OCI-LY1 (cell line): ENCODE results near the gene LIN9.

Source experiments
- EZH2 ChIP-seq: fragments of 200-600 bp; sonication (generic), shearing (Covaris generic); IDR thresholded peaks from 2 replicates; pipeline ENCODE4 v1.8.0; 2017; ENCODE audit warnings: borderline replicate concordance, mixed run types, mild to moderate bottlenecking, antibody characterized with exemption, low read length, moderate library complexity, mixed read lengths
- TF ChIP-seq, protein P1 (sequence below): fragments of 200-600 bp; sonication (generic), shearing (Covaris generic); IDR thresholded peaks from 2 replicates; pipeline ENCODE4 v1.5.1; 2017; ENCODE audit warnings: mild to moderate bottlenecking, antibody characterized with exemption, low read length, moderate library complexity, mixed read lengths

DNA sequence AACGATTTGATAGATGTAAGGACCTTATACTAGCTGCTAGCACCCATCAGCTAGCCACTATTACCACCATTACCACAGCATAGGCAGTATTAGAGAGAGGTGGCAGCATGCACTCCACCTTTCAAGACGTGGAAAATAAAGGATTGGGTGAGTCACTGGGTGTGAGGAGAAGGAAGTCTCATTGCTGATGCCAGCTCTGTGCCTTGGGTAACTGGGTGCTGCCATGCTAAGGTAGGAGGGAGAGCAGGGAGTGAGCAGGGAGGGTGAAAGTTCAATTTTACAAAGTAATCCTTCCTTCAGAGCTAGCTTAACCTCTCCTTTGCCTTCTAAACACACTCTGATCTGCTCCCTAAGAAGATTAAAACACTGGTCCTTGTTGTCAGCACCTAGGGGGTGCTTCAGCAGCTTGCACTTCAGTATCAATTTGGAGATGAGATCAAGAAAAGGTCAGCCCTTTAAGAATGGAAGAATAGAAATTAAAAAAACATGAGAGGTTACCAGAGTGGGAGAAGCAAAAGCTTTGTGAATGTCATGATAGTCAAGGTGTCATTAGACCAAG is 1.8 kb upstream of the LIN9 start:
- TF ChIP-seq, protein P1, sequence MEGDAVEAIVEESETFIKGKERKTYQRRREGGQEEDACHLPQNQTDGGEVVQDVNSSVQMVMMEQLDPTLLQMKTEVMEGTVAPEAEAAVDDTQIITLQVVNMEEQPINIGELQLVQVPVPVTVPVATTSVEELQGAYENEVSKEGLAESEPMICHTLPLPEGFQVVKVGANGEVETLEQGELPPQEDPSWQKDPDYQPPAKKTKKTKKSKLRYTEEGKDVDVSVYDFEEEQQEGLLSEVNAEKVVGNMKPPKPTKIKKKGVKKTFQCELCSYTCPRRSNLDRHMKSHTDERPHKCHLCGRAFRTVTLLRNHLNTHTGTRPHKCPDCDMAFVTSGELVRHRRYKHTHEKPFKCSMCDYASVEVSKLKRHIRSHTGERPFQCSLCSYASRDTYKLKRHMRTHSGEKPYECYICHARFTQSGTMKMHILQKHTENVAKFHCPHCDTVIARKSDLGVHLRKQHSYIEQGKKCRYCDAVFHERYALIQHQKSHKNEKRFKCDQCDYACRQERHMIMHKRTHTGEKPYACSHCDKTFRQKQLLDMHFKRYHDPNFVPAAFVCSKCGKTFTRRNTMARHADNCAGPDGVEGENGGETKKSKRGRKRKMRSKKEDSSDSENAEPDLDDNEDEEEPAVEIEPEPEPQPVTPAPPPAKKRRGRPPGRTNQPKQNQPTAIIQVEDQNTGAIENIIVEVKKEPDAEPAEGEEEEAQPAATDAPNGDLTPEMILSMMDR, result no peak
- no peak for TF ChIP-seq EZH2
